Measurements from ENCODE around the gene GIT2.

The GIT2 gene

DNA sequence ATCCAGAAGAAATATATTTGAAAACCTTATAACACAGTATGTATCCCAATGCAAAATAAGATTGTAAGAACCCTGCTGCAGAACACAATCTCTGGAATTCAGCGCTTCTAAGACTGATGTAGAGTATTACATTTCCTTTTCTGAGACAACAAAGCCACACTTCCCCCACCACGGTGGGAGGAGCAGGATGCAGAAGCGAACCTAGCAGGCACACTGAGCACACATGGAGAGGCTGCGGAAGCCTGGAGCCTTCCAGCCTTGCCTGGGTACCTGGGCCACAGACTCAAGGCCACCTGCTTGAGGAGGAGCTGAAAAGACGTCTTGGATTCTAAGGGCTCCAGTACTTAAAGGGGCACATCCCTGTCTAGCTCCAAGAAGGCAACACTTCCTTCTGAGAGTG is 49.7 kb downstream of the GIT2 start:
- DNase-seq (ENCODE audit: extremely low read depth, low read depth) = no peak
- TF ChIP-seq, protein P1, sequence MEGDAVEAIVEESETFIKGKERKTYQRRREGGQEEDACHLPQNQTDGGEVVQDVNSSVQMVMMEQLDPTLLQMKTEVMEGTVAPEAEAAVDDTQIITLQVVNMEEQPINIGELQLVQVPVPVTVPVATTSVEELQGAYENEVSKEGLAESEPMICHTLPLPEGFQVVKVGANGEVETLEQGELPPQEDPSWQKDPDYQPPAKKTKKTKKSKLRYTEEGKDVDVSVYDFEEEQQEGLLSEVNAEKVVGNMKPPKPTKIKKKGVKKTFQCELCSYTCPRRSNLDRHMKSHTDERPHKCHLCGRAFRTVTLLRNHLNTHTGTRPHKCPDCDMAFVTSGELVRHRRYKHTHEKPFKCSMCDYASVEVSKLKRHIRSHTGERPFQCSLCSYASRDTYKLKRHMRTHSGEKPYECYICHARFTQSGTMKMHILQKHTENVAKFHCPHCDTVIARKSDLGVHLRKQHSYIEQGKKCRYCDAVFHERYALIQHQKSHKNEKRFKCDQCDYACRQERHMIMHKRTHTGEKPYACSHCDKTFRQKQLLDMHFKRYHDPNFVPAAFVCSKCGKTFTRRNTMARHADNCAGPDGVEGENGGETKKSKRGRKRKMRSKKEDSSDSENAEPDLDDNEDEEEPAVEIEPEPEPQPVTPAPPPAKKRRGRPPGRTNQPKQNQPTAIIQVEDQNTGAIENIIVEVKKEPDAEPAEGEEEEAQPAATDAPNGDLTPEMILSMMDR (IDR thresholded peaks at IDR 0.05; ENCODE audit: low read depth, low read length) = no peak

DNA sequence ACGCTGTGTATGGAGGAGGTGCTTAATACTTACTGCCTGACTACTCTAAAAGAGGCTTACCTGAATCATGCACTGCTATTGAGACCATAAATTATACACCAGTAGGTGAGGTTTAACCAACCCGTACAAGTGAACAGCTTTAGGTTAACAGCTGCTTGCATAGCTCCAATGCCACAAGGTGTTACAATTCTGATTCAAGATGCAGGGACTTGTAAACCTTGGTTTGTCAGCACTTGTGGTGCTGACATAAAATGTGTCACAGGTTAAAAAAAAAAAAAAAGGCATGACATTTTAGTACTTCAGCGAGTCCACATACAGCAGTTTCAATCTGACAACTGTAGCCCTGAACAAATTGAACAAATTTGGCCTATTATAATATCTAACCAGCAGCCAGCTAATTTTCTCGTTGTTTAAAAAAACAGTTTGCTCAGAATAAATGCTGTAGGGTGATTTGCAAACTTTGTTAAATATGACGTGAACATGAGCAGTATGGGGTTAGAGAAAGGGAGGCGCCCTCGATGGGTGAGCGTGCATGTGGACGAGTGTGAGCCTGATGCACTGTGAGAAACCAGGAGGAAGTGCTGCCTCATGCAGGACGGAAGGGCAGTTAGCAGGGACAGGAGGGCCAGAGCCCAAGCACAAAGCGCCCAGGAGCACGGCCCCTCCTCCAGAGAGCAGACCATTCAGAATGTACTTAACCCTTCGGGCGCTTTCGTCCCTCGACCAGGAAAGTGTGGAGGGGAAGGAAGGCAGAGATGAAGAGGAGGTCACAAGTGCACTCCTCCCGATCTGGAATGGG is 51.4 kb downstream of the GIT2 start:
- TF ChIP-seq, protein P1 (IDR thresholded peaks at IDR 0.05; ENCODE audit: low read depth, low read length) = no peak
- no peak for DNase-seq (ENCODE audit: extremely low read depth, low read depth)

DNA sequence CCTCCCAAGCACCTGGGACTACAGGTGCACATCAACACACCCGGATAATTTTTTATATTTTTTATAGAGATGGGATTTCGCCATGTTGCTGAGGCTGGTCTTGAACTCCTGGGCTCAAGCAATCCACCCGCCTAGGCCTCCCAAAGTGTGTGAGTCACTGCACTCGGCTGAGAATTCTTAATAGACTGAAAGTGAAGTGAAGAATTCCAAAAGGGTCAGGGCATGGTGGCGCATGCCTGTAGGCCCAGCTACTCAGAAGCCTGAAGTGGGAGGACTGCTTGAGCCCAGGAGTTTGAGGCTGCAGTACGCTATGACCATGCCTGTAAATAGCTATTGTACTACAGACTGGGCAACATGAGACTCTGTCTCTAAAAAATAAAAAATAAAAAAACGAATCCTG is 52.4 kb downstream of the GIT2 start:
- no peak for DNase-seq (ENCODE audit: extremely low read depth, low read depth)
- TF ChIP-seq, protein P1 (IDR thresholded peaks at IDR 0.05; ENCODE audit: low read depth, low read length) = no peak

DNA sequence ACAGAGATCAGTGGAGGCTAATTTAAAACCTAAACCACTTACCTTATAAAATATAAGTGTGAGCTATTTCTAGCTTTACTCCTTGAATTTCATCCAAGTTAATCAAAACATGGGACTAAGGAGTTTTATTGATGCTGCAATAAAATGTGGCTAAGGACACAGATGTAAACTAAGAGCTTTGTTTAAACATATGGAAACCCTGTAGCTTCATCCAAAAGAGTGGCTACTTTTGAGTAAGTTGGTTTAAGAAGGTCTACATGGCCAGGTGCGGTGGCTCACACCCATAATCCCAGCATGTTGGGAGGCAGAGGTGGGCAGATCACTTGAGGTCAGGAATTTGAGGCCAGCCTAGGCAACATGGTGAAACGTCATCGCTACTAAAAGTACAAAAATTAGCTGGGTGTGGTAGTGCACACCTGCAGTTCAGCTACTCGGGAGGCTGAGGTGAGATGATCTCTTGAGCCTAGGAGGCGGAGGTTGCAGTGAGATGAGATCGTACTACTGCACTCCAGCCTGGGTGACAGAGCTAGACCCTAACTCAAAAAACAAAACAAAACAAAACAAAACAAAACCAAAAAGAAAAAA is 55.7 kb downstream of the GIT2 start:
- DNase-seq (ENCODE audit: extremely low read depth, low read depth) = no peak
- TF ChIP-seq, protein P1 (IDR thresholded peaks at IDR 0.05; ENCODE audit: low read depth, low read length) = no peak

DNA sequence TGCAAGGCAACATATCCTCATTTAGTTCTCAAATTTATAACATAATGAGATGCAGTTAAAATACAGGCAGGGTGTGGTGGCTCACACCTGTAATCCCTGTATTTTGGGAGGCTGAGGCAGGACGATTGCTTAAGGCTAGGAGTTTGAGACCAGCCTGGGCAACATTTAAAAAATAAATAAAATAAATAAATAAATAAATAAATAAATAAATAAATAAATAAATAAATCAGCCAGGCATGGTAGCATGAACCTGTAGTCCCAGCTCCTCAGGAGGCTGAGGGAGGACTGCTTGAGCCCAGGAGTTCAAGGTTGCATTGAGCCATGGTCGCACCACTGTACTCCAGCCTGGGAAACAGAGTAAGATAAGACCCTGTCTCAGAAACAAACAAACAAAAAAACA is 56.7 kb downstream of the GIT2 start:
- DNase-seq (ENCODE audit: extremely low read depth, low read depth) = no peak
- TF ChIP-seq, protein P1 (IDR thresholded peaks at IDR 0.05; ENCODE audit: low read depth, low read length) = no peak

DNA sequence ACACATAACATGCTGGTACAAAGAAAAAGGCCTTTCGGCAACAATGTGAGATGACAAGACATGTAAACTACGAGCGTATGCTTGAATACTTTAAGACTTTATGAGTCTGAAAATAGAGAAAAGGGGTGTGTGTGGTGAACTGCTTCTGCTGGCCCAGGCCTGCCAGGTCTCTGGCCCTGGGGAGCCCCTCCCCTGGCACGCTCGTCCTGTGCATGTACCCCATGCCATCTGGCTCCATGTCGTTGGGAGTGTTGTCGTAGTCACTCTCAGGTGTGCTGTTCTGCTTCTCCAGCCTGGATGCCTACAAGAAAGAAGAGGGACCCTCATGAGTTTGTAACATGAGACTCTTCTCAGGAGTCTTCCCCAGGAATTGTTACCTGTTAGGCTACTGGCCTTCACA is 57.2 kb downstream of the GIT2 start:
- no peak for DNase-seq (ENCODE audit: extremely low read depth, low read depth)
- TF ChIP-seq, protein P1 (IDR thresholded peaks at IDR 0.05; ENCODE audit: low read depth, low read length) = no peak

DNA sequence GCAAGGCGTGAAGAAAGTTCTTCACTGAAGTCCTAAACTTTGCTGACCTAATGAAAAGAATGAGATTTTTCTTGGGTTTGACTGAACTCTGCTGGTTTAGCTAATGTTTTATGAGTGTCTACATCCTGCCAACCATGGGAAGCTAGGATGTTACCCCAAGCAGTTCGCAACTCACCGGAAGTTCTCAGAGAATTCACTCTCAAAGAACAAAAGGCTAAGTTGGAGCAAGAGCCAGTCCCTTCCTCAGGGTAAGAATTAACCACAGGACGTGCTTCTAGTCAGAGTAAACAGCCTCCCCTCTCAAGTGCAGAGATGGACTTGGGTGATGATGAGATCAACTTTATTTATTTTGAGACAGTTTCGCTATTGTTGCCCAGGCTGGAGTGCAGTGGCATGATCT is 58.8 kb downstream of the GIT2 start:
- TF ChIP-seq, protein P1 (IDR thresholded peaks at IDR 0.05; ENCODE audit: low read depth, low read length) = no peak
- no peak for DNase-seq (ENCODE audit: extremely low read depth, low read depth)
